Measurements from ENCODE around the gene ZNF736. TPM values are rescaled to one million over a fixed set of nuclear protein-coding genes. Genes with fewer than 3 reads are reported as not detected.
"Not testable (repeated sequence)": the region's sequence is repeated elsewhere in the genome, so short reads cannot be mapped to it uniquely, and the experiment has no call there.

ZNF736 gene
- total RNA-seq, 1 donor from 2014 or later: 17.6 TPM

GRCh38 chr7:64316031-64316742 is 2.4 kb downstream of the ZNF736 start:
- H3K36me3 Mint-ChIP-seq (ENCODE audit: low read depth): peaks cover 49% of the 10 kb centered on the region
- H3K27ac Mint-ChIP-seq; intact Hi-C loops (cut with micrococcal nuclease); H3K4me1 Mint-ChIP-seq (ENCODE audit: low read depth); H3K27me3 Mint-ChIP-seq (ENCODE audit: low read depth); DNase-seq (ENCODE audit: low spot score): not testable (repeated sequence)
- H3K9me3 Mint-ChIP-seq: peaks cover 24% of the 10 kb centered on the region
- H3K4me3 Mint-ChIP-seq (ENCODE audit: low read depth): peak overlapping the region; percentile 99

- Mint-ChIP-seq H3K27ac (no peak overlapping the region), H3K4me1 (ENCODE audit: low read depth) (no peaks in the 10 kb centered on the region), H3K4me3 (ENCODE audit: low read depth) (no peak overlapping the region), H3K27me3 (ENCODE audit: low read depth) (no peaks in the 10 kb centered on the region), H3K36me3 (ENCODE audit: low read depth) (peaks cover 72% of the 10 kb centered on the region), H3K9me3 (peaks cover 62% of the 10 kb centered on the region)
- DNase-seq (ENCODE audit: low spot score): no peak
- intact Hi-C loops (cut with micrococcal nuclease): no loop called here
These were observed 7.1 kb downstream of the ZNF736 start for GRCh38 chr7:64320547-64321513.

- H3K4me1 Mint-ChIP-seq (ENCODE audit: low read depth); intact Hi-C loops (cut with micrococcal nuclease); H3K4me3 Mint-ChIP-seq (ENCODE audit: low read depth); H3K27ac Mint-ChIP-seq; DNase-seq (ENCODE audit: low spot score); H3K27me3 Mint-ChIP-seq (ENCODE audit: low read depth): not testable (repeated sequence)
- peaks cover 74% of the 10 kb centered on the region for H3K36me3 Mint-ChIP-seq (ENCODE audit: low read depth)
- H3K9me3 Mint-ChIP-seq: peaks cover 77% of the 10 kb centered on the region
These were observed 10.4 kb downstream of the ZNF736 start for GRCh38 chr7:64324166-64324565.

- H3K4me1 Mint-ChIP-seq (ENCODE audit: low read depth); H3K27me3 Mint-ChIP-seq (ENCODE audit: low read depth); intact Hi-C loops (cut with micrococcal nuclease); H3K27ac Mint-ChIP-seq; H3K4me3 Mint-ChIP-seq (ENCODE audit: low read depth); DNase-seq (ENCODE audit: low spot score): not testable (repeated sequence)
- H3K9me3 Mint-ChIP-seq: peaks cover 80% of the 10 kb centered on the region
- H3K36me3 Mint-ChIP-seq (ENCODE audit: low read depth): peaks cover 72% of the 10 kb centered on the region
These were observed 35.0 kb downstream of the ZNF736 start for GRCh38 chr7:64348713-64349210.

GRCh38 chr7:64359543-64359942 is 45.8 kb downstream of the ZNF736 start:
- Mint-ChIP-seq H3K9me3 (peaks cover 73% of the 10 kb centered on the region), H3K27me3 (ENCODE audit: low read depth) (no peaks in the 10 kb centered on the region), H3K4me3 (ENCODE audit: low read depth) (no peak overlapping the region), H3K36me3 (ENCODE audit: low read depth) (peaks cover 10% of the 10 kb centered on the region), H3K27ac (no peak overlapping the region), H3K4me1 (ENCODE audit: low read depth) (no peaks in the 10 kb centered on the region)
- no peak for DNase-seq (ENCODE audit: low spot score)
- intact Hi-C loops (cut with micrococcal nuclease): no loop called here

- intact Hi-C loops (cut with micrococcal nuclease): no loop called here
- no peak for DNase-seq (ENCODE audit: low spot score)
- peaks cover 80% of the 10 kb centered on the region for H3K9me3 Mint-ChIP-seq
- H3K4me1 Mint-ChIP-seq (ENCODE audit: low read depth): no peaks in the 10 kb centered on the region
- no peaks in the 10 kb centered on the region for H3K27me3 Mint-ChIP-seq (ENCODE audit: low read depth)
- no peak overlapping the region for H3K4me3 Mint-ChIP-seq (ENCODE audit: low read depth)
- no peaks in the 10 kb centered on the region for H3K36me3 Mint-ChIP-seq (ENCODE audit: low read depth)
- H3K27ac Mint-ChIP-seq: no peak overlapping the region
These were observed 57.4 kb downstream of the ZNF736 start for GRCh38 chr7:64371116-64371515.

GRCh38 chr7:64373017-64373416 is 59.3 kb downstream of the ZNF736 start:
- no peak for DNase-seq (ENCODE audit: low spot score)
- Mint-ChIP-seq H3K4me3 (ENCODE audit: low read depth) (no peak overlapping the region), H3K27me3 (ENCODE audit: low read depth) (no peaks in the 10 kb centered on the region), H3K9me3 (peaks cover 82% of the 10 kb centered on the region), H3K4me1 (ENCODE audit: low read depth) (no peaks in the 10 kb centered on the region), H3K27ac (no peak overlapping the region), H3K36me3 (ENCODE audit: low read depth) (no peaks in the 10 kb centered on the region)
- intact Hi-C loops (cut with micrococcal nuclease): no loop called here

GRCh38 chr7:64400401-64400800 is 86.6 kb downstream of the ZNF736 start:
- H3K36me3 Mint-ChIP-seq (ENCODE audit: low read depth): no peaks in the 10 kb centered on the region
- no peak for DNase-seq (ENCODE audit: low spot score)
- intact Hi-C loops (cut with micrococcal nuclease): no loop called here
- H3K27me3 Mint-ChIP-seq (ENCODE audit: low read depth): no peaks in the 10 kb centered on the region
- H3K4me1 Mint-ChIP-seq (ENCODE audit: low read depth): no peaks in the 10 kb centered on the region
- no peak overlapping the region for H3K27ac Mint-ChIP-seq
- peaks cover 36% of the 10 kb centered on the region for H3K9me3 Mint-ChIP-seq
- H3K4me3 Mint-ChIP-seq (ENCODE audit: low read depth): no peak overlapping the region

Other genes with a start within 250 kb of the ZNF736 start
- gene ZNF735, start 106.8 kb upstream of the ZNF736 start, total RNA-seq: not detected in 2 replicates
- not detected in 2 replicates for gene ZNF679, start 85.5 kb upstream of the ZNF736 start, total RNA-seq
- 10.9 and 11.3 TPM in 2 replicates for gene ZNF680, start 249.1 kb downstream of the ZNF736 start, total RNA-seq